ENCODE results near the gene CCR7.

The CCR7 gene

GRCh38 chr17:40534371-40535189, 30.7 kb downstream of the CCR7 start:
- DNase-seq (ENCODE audit: low read depth) = no peak

DNA sequence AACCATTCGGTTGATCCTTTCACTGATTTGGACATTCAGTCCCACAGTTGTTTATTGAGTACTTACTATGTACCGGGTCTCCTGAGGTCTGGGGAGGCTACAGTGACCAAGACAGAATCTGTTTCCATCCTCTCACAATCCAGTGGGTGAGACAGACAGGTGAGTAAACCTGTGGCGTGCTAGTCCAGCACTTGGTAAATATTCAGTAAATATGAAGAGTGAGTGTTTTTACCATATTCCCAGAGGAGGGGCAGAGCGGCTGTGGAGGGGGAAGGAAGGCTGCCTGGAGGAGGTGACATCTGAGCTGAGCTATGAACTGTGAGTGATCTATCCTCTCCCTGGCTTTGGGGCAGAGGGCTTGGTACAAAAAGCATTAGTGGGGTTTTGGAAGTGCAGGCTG, 31.4 kb downstream of the CCR7 start:
- no peak for DNase-seq (ENCODE audit: low read depth)

DNA sequence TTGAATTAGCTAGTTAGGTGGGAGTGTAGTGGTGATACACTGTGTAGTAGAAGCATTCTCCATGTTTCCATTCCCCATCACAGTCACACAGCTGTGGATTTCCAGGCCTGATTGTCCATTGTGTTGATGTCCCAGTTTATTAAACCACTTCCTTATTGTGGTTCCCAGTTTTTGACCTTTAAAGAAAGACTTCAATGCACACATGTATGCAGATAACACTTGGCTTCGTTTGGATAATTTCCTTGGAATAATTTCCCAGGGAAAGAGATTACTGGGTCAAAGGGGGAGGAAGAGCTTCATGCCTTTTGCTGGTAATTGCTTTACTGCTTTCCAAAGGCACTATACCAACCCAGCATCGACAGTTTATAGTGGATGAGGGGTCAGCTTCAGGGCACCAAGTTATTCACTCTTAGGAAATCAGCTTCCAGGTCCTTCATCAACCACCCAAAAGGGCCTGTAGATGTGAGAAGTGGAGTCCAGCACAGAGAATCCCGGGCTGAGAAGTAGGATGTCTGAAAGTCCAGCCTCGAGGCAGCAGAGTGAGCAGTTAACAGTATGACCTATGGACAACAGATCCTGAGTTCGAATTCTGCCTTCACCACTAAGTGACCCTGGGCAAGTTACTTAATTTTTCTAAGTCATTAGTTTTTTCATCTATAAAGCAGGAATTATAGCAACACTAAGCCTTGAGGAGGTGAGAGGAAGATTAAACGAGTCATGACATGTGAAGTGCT, 32.6 kb downstream of the CCR7 start:
- no peak for DNase-seq (ENCODE audit: low read depth)

GRCh38 chr17:40531051-40531991, 34.0 kb downstream of the CCR7 start:
- DNase-seq (ENCODE audit: low read depth) = no peak

- DNase-seq (ENCODE audit: low read depth) = no peak
Observed at GRCh38 chr17:40530531-40530994, 34.7 kb downstream of the CCR7 start.

GRCh38 chr17:40529991-40530390, 35.3 kb downstream of the CCR7 start:
- no peak for DNase-seq (ENCODE audit: low read depth)

GRCh38 chr17:40528692-40529417, 36.4 kb downstream of the CCR7 start:
- no peak for DNase-seq (ENCODE audit: low read depth)

- DNase-seq (ENCODE audit: low read depth) = no peak
Observed at GRCh38 chr17:40526668-40527067, 38.6 kb downstream of the CCR7 start.

DNA sequence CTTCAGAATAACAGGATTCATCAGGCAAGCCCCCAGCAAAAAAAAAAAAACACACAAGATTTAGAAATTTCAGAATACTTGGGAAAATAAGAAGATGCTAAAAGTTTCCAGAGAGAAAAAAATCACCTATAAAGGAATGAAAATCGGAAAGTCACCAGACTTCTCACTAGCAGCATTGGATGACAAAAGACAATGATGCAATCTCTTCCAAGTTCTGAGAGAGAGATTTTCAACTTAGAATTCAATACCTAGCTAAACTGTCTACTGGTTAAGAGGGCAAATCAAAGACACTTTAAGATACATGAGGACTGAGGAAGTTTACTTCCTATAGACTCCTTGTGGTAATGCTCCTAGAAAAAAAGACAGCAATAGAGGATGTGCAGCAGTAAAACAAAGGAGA, 40.0 kb downstream of the CCR7 start:
- DNase-seq (ENCODE audit: low read depth) = no peak

DNA sequence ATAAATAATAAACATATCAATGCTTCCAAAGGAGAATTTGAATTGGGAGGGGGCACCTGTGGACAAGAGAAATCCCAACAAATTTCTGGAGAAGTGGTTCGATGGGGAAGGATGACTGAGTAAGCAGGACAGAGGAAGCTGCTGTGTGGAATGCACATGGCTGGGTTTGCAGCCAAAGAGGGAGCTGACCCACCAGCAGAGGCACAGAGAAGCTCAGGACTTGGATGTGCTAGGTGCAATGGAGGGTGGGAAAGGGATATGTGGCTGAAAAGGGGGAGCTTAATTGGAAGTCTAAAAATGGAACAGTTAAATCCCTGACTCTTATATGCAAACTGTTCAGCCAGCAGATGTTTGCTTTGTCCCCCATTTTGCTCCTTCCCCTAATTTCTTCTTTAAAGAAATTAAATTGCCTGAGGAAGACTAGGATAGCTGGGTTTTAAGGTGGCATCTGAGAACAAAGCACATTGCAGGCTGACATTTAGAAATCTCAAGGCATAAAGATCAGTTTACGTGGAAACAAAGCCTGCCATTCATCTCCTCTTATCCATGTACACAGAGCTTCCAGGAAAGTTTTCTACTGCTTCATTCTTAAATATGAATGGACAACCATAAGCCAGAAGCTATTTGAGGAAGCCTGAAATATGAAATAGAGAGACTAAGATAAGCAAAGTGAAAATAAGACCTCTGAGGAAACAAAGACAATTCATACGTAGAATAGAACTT, 40.9 kb downstream of the CCR7 start:
- DNase-seq (ENCODE audit: low read depth) = no peak

- DNase-seq (ENCODE audit: low read depth) = no peak
Observed at GRCh38 chr17:40522961-40523310, 42.3 kb downstream of the CCR7 start.

- no peak for DNase-seq (ENCODE audit: low read depth)
Observed at GRCh38 chr17:40522250-40522960, 42.9 kb downstream of the CCR7 start.

GRCh38 chr17:40520991-40521453, 44.2 kb downstream of the CCR7 start:
- no peak for DNase-seq (ENCODE audit: low read depth)

- DNase-seq (ENCODE audit: low read depth) = no peak
Observed at GRCh38 chr17:40519089-40519775, 46.0 kb downstream of the CCR7 start.

GRCh38 chr17:40518401-40519088, 46.7 kb downstream of the CCR7 start:
- DNase-seq (ENCODE audit: low read depth) = no peak

DNA sequence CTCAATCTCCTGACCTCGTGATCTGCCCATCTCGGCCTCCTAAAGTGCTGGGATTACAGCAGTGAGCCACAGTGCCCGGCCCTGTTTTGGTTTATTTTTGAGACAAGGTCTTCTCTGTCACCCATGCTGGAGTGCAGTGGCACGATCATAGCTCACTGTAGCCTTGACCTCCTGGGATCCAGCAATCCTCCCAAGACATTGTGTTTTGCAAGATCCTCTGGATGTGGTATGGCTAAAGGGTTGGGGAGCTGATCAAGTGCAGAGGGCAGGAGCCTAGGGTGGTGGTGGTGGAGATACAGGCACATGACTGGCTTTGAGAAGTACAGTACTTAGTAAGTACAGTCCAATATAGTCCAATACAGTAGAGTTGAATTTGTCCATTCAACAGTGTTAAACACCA, 47.3 kb downstream of the CCR7 start:
- no peak for DNase-seq (ENCODE audit: low read depth)

GRCh38 chr17:40517286-40517662, 48.0 kb downstream of the CCR7 start:
- no peak for DNase-seq (ENCODE audit: low read depth)

DNA sequence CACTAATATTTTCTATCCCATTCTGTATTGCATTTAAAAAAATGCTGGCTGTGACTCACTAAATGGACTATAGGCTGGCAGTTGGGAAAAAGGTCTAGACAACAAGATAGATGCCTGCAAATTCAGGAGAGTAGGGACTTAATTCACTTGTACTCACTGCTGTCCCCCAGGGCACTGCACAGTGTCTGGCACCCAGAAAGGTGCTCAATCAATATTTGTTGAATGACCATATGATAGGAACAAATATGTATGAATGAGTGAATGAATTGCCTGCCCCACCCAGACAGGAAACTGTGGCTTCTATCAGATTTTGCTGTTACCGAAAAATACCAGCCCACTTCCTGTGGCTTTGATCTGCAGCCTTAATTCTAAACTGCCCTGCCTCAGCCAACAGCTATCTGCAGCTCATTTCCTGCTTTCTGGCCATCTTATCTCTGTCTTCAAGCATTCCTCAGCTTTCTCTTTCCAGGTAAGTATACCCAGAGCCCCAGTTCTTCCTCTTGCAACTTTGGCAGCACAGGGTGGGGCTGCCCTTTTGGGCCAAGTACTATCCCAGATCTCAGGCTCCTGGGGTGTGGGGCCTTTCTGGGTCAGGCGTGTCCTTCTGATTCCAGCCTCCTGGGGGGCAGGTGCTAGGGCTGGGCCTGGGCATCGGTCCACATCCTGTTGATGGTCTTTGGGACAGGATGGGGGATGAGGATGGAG, 48.5 kb downstream of the CCR7 start:
- no peak for DNase-seq (ENCODE audit: low read depth)
